ENCODE data around the gene CASP7. TPM values are rescaled to one million over a fixed set of nuclear protein-coding genes. Genes with fewer than 3 reads are reported as not detected.

CASP7 gene
- total and polyA plus RNA-seq, 10 of the 15 experiments (the other 5 are each of a cell fraction or from before 2014, with no cell fraction given): 23.7 to 34.4 (median 28.7) TPM

DNA sequence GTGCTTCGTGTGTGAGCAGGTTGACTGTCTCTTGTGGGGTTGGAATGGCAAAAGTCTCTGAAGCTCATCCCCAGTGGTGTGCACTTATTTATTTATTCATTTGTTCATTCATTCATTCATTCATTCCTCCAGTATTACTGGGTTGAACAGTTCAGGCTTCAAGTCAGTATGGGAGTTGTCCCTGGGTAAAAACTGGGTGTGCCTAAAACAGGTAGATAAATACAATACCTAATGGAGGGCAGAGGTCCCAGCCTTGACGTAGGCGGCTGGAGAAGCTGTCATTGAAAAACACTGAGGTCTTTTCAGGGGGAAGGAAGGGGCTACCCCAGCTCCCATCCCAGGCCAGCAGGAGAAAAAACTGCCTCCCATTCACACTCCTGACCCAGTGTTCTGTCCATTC lies 11.0 kb downstream of the CASP7 start:
- in situ Hi-C loops (cut with MboI) (loop anchor here (25.0 kb wide), 1 partner anchor 1122 kb away; the partner anchor contains the start of gene FHIP2A), intact Hi-C loops (cut with micrococcal nuclease; ENCODE audit: unreplicated experiment) (no loop called here)
- FAIRE-seq (no peak), ATAC-seq (no peak), DNase-seq (ENCODE audit: low read depth, low spot score) (no peak)
- H2AFZ ChIP-seq (ENCODE audit: control insufficient read depth, low read depth, low read length): no peak overlapping the region
- H3K27me3 ChIP-seq (replicated peaks in 1 of 2; ENCODE audit: control insufficient read depth in 2 of 2, insufficient read depth in 2 of 2, low read length in 1 of 2): no peaks in the 10 kb centered on the region
- H3K9ac ChIP-seq (ENCODE audit: control insufficient read depth, insufficient read depth, low read length): no peak overlapping the region
- ChIA-PET POLR2A (no interaction called here), CTCF (interaction anchor here (0.7 to 3.7 kb wide), 3 partner anchors 9 to 12 kb away, joined by 3 to 15 read pairs (median 3); partner anchors contain the start of gene CASP7), SMC1A (ENCODE audit: uncharacterized antibody, unreplicated experiment) (interaction anchor here (0.6 to 1.3 kb wide), 3 partner anchors 25 to 655 kb away, joined by 3 to 5 read pairs (median 3); no protein-coding TSS in a partner anchor), RAD21 (ENCODE audit: unreplicated experiment) (no interaction called here)
- H3K27ac ChIP-seq (ENCODE audit: control insufficient read depth, insufficient read depth): no peak overlapping the region
- no peaks in the 10 kb centered on the region for H4K20me1 ChIP-seq (ENCODE audit: control insufficient read depth, insufficient read depth)
- H3K9me3 ChIP-seq (replicated peaks; ENCODE audit: control insufficient read depth, insufficient read depth, low read length): peaks cover 41% of the 10 kb centered on the region
- TF ChIP-seq POLR2AphosphoS2 (IDR thresholded peaks at IDR 0.05; ENCODE audit: low read depth, low read length) (no peak), RB1 (IDR thresholded peaks at IDR 0.05; ENCODE audit: borderline replicate concordance) (no peak), NFIC (IDR thresholded peaks at IDR 0.05; ENCODE audit: low read depth, low read length) (no peak), HCFC1 (IDR thresholded peaks at IDR 0.05; ENCODE audit: low read length) (no peak), MEF2B (IDR thresholded peaks at IDR 0.05; ENCODE audit: partially characterized antibody, poor library complexity, severe bottlenecking) (no peak), FOXK2 (IDR thresholded peaks at IDR 0.05) (no peak), BCL11A (IDR thresholded peaks at IDR 0.05; ENCODE audit: low read depth, low read length) (no peak), BHLHE40 (IDR thresholded peaks at IDR 0.05; ENCODE audit: borderline replicate concordance in 1 of 2, low read depth in 2 of 2, low read length in 1 of 2) (no peak), JUNB (IDR thresholded peaks at IDR 0.05) (no peak), TCF7 (IDR thresholded peaks at IDR 0.05; ENCODE audit: borderline replicate concordance) (no peak), TARDBP (IDR thresholded peaks at IDR 0.05; ENCODE audit: borderline replicate concordance) (no peak), CREB1 (IDR thresholded peaks at IDR 0.05; ENCODE audit: low read depth) (no peak), CREM (IDR thresholded peaks at IDR 0.05; ENCODE audit: low read depth) (no peak), ETV6 (conservative IDR thresholded peaks at IDR 0.05 in 1 of 2, IDR thresholded peaks at IDR 0.05 in 1 of 2; ENCODE audit: borderline replicate concordance in 1 of 2, low read depth in 1 of 2) (no peak), NRF1 (conservative IDR thresholded peaks at IDR 0.05; ENCODE audit: low read depth, low read length) (no peak), IKZF1 (conservative IDR thresholded peaks at IDR 0.05) (no peak), CBFB (IDR thresholded peaks at IDR 0.05; ENCODE audit: low read depth) (no peak)
- TF ChIP-seq, protein P1, sequence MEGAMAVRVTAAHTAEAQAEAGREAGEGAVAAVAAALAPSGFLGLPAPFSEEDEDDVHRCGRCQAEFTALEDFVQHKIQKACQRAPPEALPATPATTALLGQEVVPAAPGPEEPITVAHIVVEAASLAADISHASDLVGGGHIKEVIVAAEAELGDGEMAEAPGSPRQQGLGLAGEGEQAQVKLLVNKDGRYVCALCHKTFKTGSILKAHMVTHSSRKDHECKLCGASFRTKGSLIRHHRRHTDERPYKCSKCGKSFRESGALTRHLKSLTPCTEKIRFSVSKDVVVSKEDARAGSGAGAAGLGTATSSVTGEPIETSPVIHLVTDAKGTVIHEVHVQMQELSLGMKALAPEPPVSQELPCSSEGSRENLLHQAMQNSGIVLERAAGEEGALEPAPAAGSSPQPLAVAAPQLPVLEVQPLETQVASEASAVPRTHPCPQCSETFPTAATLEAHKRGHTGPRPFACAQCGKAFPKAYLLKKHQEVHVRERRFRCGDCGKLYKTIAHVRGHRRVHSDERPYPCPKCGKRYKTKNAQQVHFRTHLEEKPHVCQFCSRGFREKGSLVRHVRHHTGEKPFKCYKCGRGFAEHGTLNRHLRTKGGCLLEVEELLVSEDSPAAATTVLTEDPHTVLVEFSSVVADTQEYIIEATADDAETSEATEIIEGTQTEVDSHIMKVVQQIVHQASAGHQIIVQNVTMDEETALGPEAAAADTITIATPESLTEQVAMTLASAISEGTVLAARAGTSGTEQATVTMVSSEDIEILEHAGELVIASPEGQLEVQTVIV (IDR thresholded peaks at IDR 0.05; ENCODE audit: borderline replicate concordance, partially characterized antibody): no peak
- TF ChIP-seq, protein P2, sequence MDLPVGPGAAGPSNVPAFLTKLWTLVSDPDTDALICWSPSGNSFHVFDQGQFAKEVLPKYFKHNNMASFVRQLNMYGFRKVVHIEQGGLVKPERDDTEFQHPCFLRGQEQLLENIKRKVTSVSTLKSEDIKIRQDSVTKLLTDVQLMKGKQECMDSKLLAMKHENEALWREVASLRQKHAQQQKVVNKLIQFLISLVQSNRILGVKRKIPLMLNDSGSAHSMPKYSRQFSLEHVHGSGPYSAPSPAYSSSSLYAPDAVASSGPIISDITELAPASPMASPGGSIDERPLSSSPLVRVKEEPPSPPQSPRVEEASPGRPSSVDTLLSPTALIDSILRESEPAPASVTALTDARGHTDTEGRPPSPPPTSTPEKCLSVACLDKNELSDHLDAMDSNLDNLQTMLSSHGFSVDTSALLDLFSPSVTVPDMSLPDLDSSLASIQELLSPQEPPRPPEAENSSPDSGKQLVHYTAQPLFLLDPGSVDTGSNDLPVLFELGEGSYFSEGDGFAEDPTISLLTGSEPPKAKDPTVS (IDR thresholded peaks at IDR 0.05; ENCODE audit: low read depth, low read length): no peak
- no peak overlapping the region for H3K4me3 ChIP-seq
- peaks cover 7 to 10% of the 10 kb centered on the region in 2 experiments; a peak in 3 of 4 replicates for H3K36me3 ChIP-seq (ENCODE audit: control insufficient read depth in 2 of 2, insufficient read depth in 2 of 2, low read length in 1 of 2)
- peaks cover 3% of the 10 kb centered on the region for H3K4me1 ChIP-seq (ENCODE audit: control insufficient read depth, insufficient read depth, low read length)
- no peak overlapping the region for H3K4me2 ChIP-seq (ENCODE audit: control insufficient read depth, insufficient read depth)
- no TSS peak for BruUV-seq (replicated peaks)
- 67% methylated on average over 3 of the region's 3 CpGs for WGBS (ENCODE audit: insufficient coverage, insufficient replicate concordance, low lambda C conversion rate, missing lambda C conversion rate)
- H3K79me2 ChIP-seq (ENCODE audit: control insufficient read depth, insufficient read depth, low read length): peaks cover 38% of the 10 kb centered on the region
